Activated CD4-positive, alpha-beta T cell treated with anti-CD3 and anti-CD28 coated beads, Interleukin-2, Interleukin-4, amounts not matched to agents 100 ng/mL and 50 ng/mL, durations not matched to agents 16 hours and 8 hours (primary cell): ENCODE measurements around the gene RPS6KA5.

Experiments used
- DNase-seq: peaks from one replicate; pipeline ENCODE4 v3.0.0-alpha.2; 2020; ENCODE audit warnings: low spot score

RPS6KA5 gene

GRCh38 chr14:91027561-91027960 lies 32.9 kb downstream of the RPS6KA5 start:
- DNase-seq = no peak

- DNase-seq = peak; percentile 75
Observed at GRCh38 chr14:91022622-91023028, 37.8 kb downstream of the RPS6KA5 start.

GRCh38 chr14:91021991-91022621 lies 38.3 kb downstream of the RPS6KA5 start:
- no peak for DNase-seq

- DNase-seq = no peak
Observed at GRCh38 chr14:91021115-91021514, 39.3 kb downstream of the RPS6KA5 start.

GRCh38 chr14:91019673-91020072 lies 40.8 kb downstream of the RPS6KA5 start:
- DNase-seq = no peak

- DNase-seq = no peak
Observed at GRCh38 chr14:91018481-91018880, 42.0 kb downstream of the RPS6KA5 start.

- DNase-seq = no peak
Observed at GRCh38 chr14:91016800-91017410, 43.5 kb downstream of the RPS6KA5 start.

- DNase-seq = no peak
Observed at GRCh38 chr14:91015435-91015834, 45.0 kb downstream of the RPS6KA5 start.

GRCh38 chr14:91012045-91012444 lies 48.4 kb downstream of the RPS6KA5 start:
- no peak for DNase-seq

- no peak for DNase-seq
Observed at GRCh38 chr14:91010153-91010533, 50.3 kb downstream of the RPS6KA5 start.

- no peak for DNase-seq
Observed at GRCh38 chr14:91009501-91010152, 50.8 kb downstream of the RPS6KA5 start.

GRCh38 chr14:91008759-91009409 lies 51.6 kb downstream of the RPS6KA5 start:
- DNase-seq = no peak

GRCh38 chr14:91005716-91006115 lies 54.7 kb downstream of the RPS6KA5 start:
- no peak for DNase-seq

GRCh38 chr14:91004987-91005386 lies 55.5 kb downstream of the RPS6KA5 start:
- DNase-seq = no peak

- no peak for DNase-seq
Observed at GRCh38 chr14:90999299-90999698, 61.1 kb downstream of the RPS6KA5 start.

- no peak for DNase-seq
Observed at GRCh38 chr14:90996967-90997366, 63.5 kb downstream of the RPS6KA5 start.

- no peak for DNase-seq
Observed at GRCh38 chr14:90995785-90996184, 64.7 kb downstream of the RPS6KA5 start.

- DNase-seq = no peak
Observed at GRCh38 chr14:90993792-90994191, 66.6 kb downstream of the RPS6KA5 start.

- no peak for DNase-seq
Observed at GRCh38 chr14:90991690-90992443, 68.6 kb downstream of the RPS6KA5 start.

GRCh38 chr14:90990141-90990540 lies 70.3 kb downstream of the RPS6KA5 start:
- no peak for DNase-seq

- DNase-seq = no peak
Observed at GRCh38 chr14:90987140-90987539, 73.3 kb downstream of the RPS6KA5 start.

- DNase-seq = no peak
Observed at GRCh38 chr14:90986510-90986909, 73.9 kb downstream of the RPS6KA5 start.
